Testis (tissue), 3 donors: ENCODE measurements around the gene FHIT. TPM values are rescaled to one million over a fixed set of nuclear protein-coding genes. Genes with fewer than 3 reads are reported as not detected.

Experiments
- DNase-seq: peaks from one replicate; pipeline ENCODE4 v3.0.0-alpha.2; 2019
- H3K27ac ChIP-seq, 2 donors: fragments of 200-600 bp; sonication (generic); one replicate each; pipeline ENCODE4 v1.5.1; 2019
- H3K27me3 ChIP-seq: fragments of 200-600 bp; sonication (generic); one replicate; pipeline ENCODE4 v1.5.1; 2019
- H3K36me3 ChIP-seq: fragments of 200-600 bp; sonication (generic); one replicate; pipeline ENCODE4 v1.5.1; 2017; ENCODE audit warnings: low read depth; ENCODE audit errors: missing control alignments
- H3K4me1 ChIP-seq: fragments of 200-600 bp; sonication (generic); one replicate; pipeline ENCODE4 v1.5.1; 2019
- H3K4me3 ChIP-seq, 2 donors: fragments of 200-600 bp; sonication (generic); one replicate each; pipeline ENCODE4 v1.5.1; 2017 to 2019
- H3K9me3 ChIP-seq: fragments of 200-600 bp; sonication (generic); one replicate; pipeline ENCODE4 v1.5.1; 2017
- POLR2A ChIP-seq: fragments of 450-650 bp; IDR thresholded peaks from one replicate; pipeline ENCODE4 v1.6.1; 2017; ENCODE audit warnings: antibody characterized with exemption, mild to moderate bottlenecking, moderate library complexity
- WGBS, 2 donors: methylation state at CpG; one replicate each; pipeline ENCODE4 v1.1.5; 2018; 5-methylcytosine and 5-hydroxymethylcytosine counted together
- intact Hi-C: fragments of 100-400 bp; cut with DNase I; formaldehyde crosslinking; loops from one replicate; pipeline ENCODE4 v1.15.1; 2023; ENCODE audit warnings: low total_unique reads
- polyA plus RNA-seq: library from polyadenylated mRNA; stranded (reverse); fragments of 350-450 nt; fragmentation: Illumina TruSeq; extraction: RNeasy Lipid Tissue Mini Kit (QIAGEN cat#74804); gene quantifications from one replicate; pipeline ENCODE4 v1.2.3, GENCODE V29; 2014; ENCODE audit warnings: low read depth, low replicate concordance; ENCODE audit not compliant: insufficient read depth
- total RNA-seq, 2 donors: library from RNA; depleted of rRNA; stranded (reverse); fragments of >200 nt; gene quantifications; one replicate each; pipeline ENCODE4 v1.2.3, GENCODE V29; 2016
- TF ChIP-seq, protein P1 (sequence below), 3 experiments: fragments of 450-650 bp in 2 of 3; fragments of 200-600 bp in 1 of 3; sonication (generic) in 1 of 3; IDR thresholded peaks; one replicate each; pipeline ENCODE4 v1.5.1; 2016 to 2019; ENCODE audit warnings: antibody characterized with exemption in 3 of 3, mild to moderate bottlenecking in 2 of 3, moderate library complexity in 1 of 3

Gene FHIT
- total and polyA plus RNA-seq, 3 donors from 2014 or later: 10.1 to 29.6 (median 15.5) TPM

DNA sequence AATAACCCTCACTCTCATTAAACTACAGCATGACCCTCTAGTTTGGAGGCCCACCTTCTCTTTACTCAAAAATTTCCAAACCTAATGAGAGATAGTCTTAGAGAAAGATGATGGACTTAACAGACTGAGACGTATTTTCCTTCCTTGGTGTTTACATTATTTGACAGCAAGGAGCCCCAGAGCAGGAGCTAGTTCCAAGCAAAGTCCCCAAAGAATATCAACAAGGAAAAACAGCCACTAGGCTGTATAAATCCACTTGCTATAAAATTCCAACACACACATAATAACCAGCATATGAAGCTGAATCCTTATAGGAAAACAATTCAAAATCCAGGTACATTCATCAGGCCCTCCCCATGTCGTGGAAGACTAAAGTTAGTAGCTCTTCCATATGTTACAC, 660.0 kb downstream of the FHIT start:
- Histone ChIP-seq H3K4me3 (no peak overlapping the region), H3K9me3 (no peaks in the 10 kb centered on the region), H3K27ac (no peak overlapping the region), H3K4me1 (no peaks in the 10 kb centered on the region), H3K36me3 (no peaks in the 10 kb centered on the region), H3K27me3 (no peaks in the 10 kb centered on the region)
- DNase-seq: no peak
- no peak for TF ChIP-seq POLR2A
- TF ChIP-seq, protein P1, sequence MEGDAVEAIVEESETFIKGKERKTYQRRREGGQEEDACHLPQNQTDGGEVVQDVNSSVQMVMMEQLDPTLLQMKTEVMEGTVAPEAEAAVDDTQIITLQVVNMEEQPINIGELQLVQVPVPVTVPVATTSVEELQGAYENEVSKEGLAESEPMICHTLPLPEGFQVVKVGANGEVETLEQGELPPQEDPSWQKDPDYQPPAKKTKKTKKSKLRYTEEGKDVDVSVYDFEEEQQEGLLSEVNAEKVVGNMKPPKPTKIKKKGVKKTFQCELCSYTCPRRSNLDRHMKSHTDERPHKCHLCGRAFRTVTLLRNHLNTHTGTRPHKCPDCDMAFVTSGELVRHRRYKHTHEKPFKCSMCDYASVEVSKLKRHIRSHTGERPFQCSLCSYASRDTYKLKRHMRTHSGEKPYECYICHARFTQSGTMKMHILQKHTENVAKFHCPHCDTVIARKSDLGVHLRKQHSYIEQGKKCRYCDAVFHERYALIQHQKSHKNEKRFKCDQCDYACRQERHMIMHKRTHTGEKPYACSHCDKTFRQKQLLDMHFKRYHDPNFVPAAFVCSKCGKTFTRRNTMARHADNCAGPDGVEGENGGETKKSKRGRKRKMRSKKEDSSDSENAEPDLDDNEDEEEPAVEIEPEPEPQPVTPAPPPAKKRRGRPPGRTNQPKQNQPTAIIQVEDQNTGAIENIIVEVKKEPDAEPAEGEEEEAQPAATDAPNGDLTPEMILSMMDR (IDR thresholded peaks at IDR 0.05): no peak
- intact Hi-C loops: no loop called here
- WGBS, 2 donors: 91 to 96% methylated on average over 2 of the region's 2 CpGs

DNA sequence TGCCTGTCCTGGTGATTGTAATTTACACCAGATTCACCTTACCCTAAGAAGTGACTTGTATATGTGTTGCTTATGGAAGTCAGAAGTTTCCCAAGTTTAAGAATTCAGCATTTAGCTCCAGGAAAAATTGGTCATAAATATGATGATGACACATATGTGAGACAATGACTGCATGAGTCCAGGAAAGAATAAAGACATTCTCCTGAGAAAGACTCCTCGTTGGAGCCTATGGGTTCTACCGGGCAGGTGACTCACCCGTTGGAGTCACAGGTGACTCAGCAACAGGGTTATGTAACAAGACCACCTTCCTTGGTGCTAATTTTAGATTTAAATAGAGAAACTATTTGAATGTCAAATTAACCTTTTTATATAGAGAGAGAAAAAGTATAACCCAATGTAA, 662.4 kb downstream of the FHIT start:
- Histone ChIP-seq H3K27ac (no peak overlapping the region), H3K9me3 (no peaks in the 10 kb centered on the region), H3K27me3 (no peaks in the 10 kb centered on the region), H3K36me3 (no peaks in the 10 kb centered on the region), H3K4me1 (no peaks in the 10 kb centered on the region), H3K4me3 (no peak overlapping the region)
- DNase-seq: no peak
- intact Hi-C loops: no loop called here
- WGBS, 2 donors: 86 to 90% methylated on average over 3 of the region's 3 CpGs
- TF ChIP-seq, protein P1 (IDR thresholded peaks at IDR 0.05): no peak
- no peak for TF ChIP-seq POLR2A

DNA sequence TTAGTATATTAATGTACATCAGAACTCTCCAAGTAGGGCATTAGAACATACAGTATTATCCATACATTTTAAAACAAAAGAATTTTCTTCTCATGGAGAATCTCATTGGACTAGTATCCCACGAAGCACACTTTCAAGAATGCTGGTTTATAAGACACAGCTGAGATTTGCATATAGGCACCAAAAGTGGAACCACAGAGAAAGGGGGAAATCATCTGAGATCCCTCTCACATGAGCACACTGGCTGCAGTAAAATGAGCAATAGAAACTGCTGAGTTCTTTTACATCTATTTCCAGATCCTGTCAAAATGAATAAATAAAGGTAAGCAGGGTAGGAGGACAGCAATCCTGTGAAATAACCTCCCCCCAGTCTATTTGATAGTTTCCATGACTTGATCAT, 665.3 kb downstream of the FHIT start:
- no peak for DNase-seq
- WGBS, 2 donors: 0% methylated on average over 1 of the region's 1 CpG
- Histone ChIP-seq H3K4me1 (no peaks in the 10 kb centered on the region), H3K9me3 (no peaks in the 10 kb centered on the region), H3K27me3 (no peaks in the 10 kb centered on the region), H3K36me3 (no peaks in the 10 kb centered on the region), H3K4me3 (no peak overlapping the region), H3K27ac (no peak overlapping the region)
- TF ChIP-seq, protein P1 (IDR thresholded peaks at IDR 0.05): no peak
- no peak for TF ChIP-seq POLR2A
- intact Hi-C loops: no loop called here

DNA sequence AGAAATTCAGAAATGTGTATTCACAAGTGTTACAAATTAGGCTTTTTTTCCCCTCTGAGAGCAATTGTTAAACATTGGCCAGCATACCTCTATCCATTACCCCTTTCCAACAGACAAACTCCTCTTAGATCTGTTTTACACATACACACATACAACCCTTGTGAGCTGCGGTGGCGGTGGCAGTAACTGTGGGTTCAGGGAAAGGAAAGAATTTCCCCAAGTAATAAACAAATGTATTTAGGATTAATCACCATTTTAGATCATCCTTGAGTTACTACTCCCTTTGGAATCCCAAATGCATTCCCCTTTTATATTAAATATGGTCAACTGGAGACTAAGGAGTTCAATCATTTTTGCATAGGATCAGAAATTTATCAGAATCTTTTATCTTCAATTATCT, 667.0 kb downstream of the FHIT start:
- intact Hi-C loops: no loop called here
- Histone ChIP-seq H3K4me1 (no peaks in the 10 kb centered on the region), H3K9me3 (no peaks in the 10 kb centered on the region), H3K4me3 (no peak overlapping the region), H3K27me3 (no peaks in the 10 kb centered on the region), H3K27ac (no peak overlapping the region), H3K36me3 (no peaks in the 10 kb centered on the region)
- DNase-seq: no peak
- 97 to 100% methylated on average over 2 of the region's 2 CpGs for WGBS, 2 donors
- TF ChIP-seq, protein P1 (IDR thresholded peaks at IDR 0.05): no peak
- no peak for TF ChIP-seq POLR2A

DNA sequence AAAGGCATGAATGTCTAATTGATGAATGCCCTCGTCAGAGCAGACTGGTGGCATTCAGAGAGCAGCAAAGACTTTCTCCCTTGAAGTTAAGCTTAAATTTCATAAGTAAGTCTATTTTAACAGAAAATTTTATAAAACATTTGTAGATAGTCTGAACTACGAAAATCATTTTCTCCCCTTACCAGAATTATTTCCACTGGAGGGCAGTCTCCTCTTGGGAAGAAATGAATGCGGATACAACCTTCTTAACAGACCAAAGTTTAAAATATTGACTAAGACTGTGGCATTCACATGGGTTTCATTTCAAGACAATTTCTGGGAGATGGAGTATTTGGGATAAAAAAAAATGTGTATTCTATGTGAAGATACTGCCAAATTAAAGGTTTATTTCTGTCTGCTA, 669.0 kb downstream of the FHIT start:
- no peak overlapping the region for H3K4me3 ChIP-seq
- H3K36me3 ChIP-seq: no peaks in the 10 kb centered on the region
- H3K4me1 ChIP-seq: no peaks in the 10 kb centered on the region
- WGBS, 2 donors: 71 to 77% methylated on average over 3 of the region's 3 CpGs
- H3K27me3 ChIP-seq: no peaks in the 10 kb centered on the region
- no peak for TF ChIP-seq POLR2A
- TF ChIP-seq, protein P1 (IDR thresholded peaks at IDR 0.05): no peak
- no peak for DNase-seq
- intact Hi-C loops: no loop called here
- H3K27ac ChIP-seq: no peak overlapping the region
- no peaks in the 10 kb centered on the region for H3K9me3 ChIP-seq
